Measurements from ENCODE around the gene SHC2. TPM values are rescaled to one million over a fixed set of nuclear protein-coding genes. Genes with fewer than 3 reads are reported as not detected.
A peak's percentile ranks its signal among the peaks of the same experiment; 100 is the strongest.

SHC2 gene
- total and polyA plus RNA-seq, 5 experiments from 2014 or later: 0.30 to 4.0 (median 1.8) TPM

- peak in 1 of 2 donors; percentile 46 for ATAC-seq
- peak overlapping the region in 1 of 10 donors; percentile 34 for H3K4me3 Mint-ChIP-seq
- peaks cover 5 to 20% (median 11%) of the 10 kb centered on the region in 4 donors for H3K4me1 Mint-ChIP-seq
- POLR2A ChIA-PET: interaction anchor here (0.6 to 0.9 kb wide), 3 partner anchors 9 to 18 kb away, joined by 3 to 4 read pairs (median 3); partner anchors contain the start of gene TPGS1
- H3K27me3 Mint-ChIP-seq: peaks cover 6 to 27% (median 17%) of the 10 kb centered on the region in 5 donors
- H3K27ac Mint-ChIP-seq: no peak overlapping the region
- H3K9me3 Mint-ChIP-seq: peaks cover 0 to 2% (median 0%) of the 10 kb centered on the region in 9 donors
- H3K36me3 Mint-ChIP-seq: peaks cover 0 to 7% (median 0%) of the 10 kb centered on the region in 3 donors
- no peak for DNase-seq
Observed at GRCh38 chr19:497491-497868, 36.6 kb upstream of the SHC2 start.

GRCh38 chr19:496986-497385 is 36.2 kb upstream of the SHC2 start:
- Mint-ChIP-seq H3K27ac (no peak overlapping the region), H3K4me1 (peaks cover 5 to 20% (median 11%) of the 10 kb centered on the region in 4 donors), H3K36me3 (peaks cover 0 to 7% (median 0%) of the 10 kb centered on the region in 3 donors), H3K4me3 (peak overlapping the region in 1 of 10 donors; percentile 34), H3K27me3 (peaks cover 6 to 27% (median 17%) of the 10 kb centered on the region in 5 donors), H3K9me3 (peaks cover 0 to 2% (median 0%) of the 10 kb centered on the region in 9 donors)
- DNase-seq (no peak), ATAC-seq (no peak)
- POLR2A ChIA-PET: no interaction called here

- H3K4me3 Mint-ChIP-seq: peak within 1 kb of the TSS in 4 of 10 donors; percentile 36 to 56 (median 50)
Observed at GRCh38 chr19:496112-496665, 35.4 kb upstream of the SHC2 start, which contains the start of gene MADCAM1. Gene MADCAM1, plus strand, starts transcription at chr19:496486. Its CDS starts 14 bp downstream, at chr19:496500.

GRCh38 chr19:495402-496111 is 34.7 kb upstream of the SHC2 start:
- Mint-ChIP-seq H3K4me1 (peaks cover 5 to 20% (median 11%) of the 10 kb centered on the region in 4 donors), H3K9me3 (peaks cover 0 to 2% (median 0%) of the 10 kb centered on the region in 9 donors), H3K36me3 (peaks cover 0 to 7% (median 0%) of the 10 kb centered on the region in 3 donors), H3K4me3 (peak overlapping the region in 4 of 10 donors; percentile 36 to 56 (median 50)), H3K27ac (peak overlapping the region in 2 of 10 donors; percentile 4 to 37), H3K27me3 (peaks cover 6 to 27% (median 17%) of the 10 kb centered on the region in 5 donors)
- DNase-seq (peak in 8 of 10 donors; percentile 30 to 57 (median 48)), ATAC-seq (peak; percentile 37 to 58)
- POLR2A ChIA-PET: interaction anchor here (0.8 to 1.1 kb wide), 2 partner anchors 11 to 163 kb away, joined by 3 to 4 read pairs; no protein-coding TSS in a partner anchor

More at GRCh38 chr19:496112-496665, 35.4 kb upstream of the SHC2 start, which contains the start of gene MADCAM1:
- ATAC-seq (no peak), DNase-seq (no peak)
- H3K36me3 Mint-ChIP-seq: peaks cover 0 to 7% (median 0%) of the 10 kb centered on the region in 3 donors
- H3K9me3 Mint-ChIP-seq: peaks cover 0 to 2% (median 0%) of the 10 kb centered on the region in 9 donors
- H3K4me1 Mint-ChIP-seq: peaks cover 5 to 20% (median 11%) of the 10 kb centered on the region in 4 donors
- peak within 1 kb of the TSS in 2 of 10 donors; percentile 4 to 37 for H3K27ac Mint-ChIP-seq
- POLR2A ChIA-PET: interaction anchor here (1.1 kb wide), 1 partner anchor 11 kb away, joined by 4 read pairs; no protein-coding TSS in a partner anchor
- peaks cover 6 to 27% (median 17%) of the 10 kb centered on the region in 5 donors for H3K27me3 Mint-ChIP-seq

- DNase-seq (no peak), ATAC-seq (no peak)
- peaks cover 5 to 25% (median 11%) of the 10 kb centered on the region in 4 donors for H3K4me1 Mint-ChIP-seq
- H3K27me3 Mint-ChIP-seq: peaks cover 6 to 27% (median 17%) of the 10 kb centered on the region in 5 donors
- peaks cover 0 to 2% (median 0%) of the 10 kb centered on the region in 9 donors for H3K9me3 Mint-ChIP-seq
- peaks cover 0 to 7% (median 0%) of the 10 kb centered on the region in 3 donors for H3K36me3 Mint-ChIP-seq
- POLR2A ChIA-PET: interaction anchor here (0.8 to 1.1 kb wide), 2 partner anchors 12 to 164 kb away, joined by 3 to 4 read pairs; no protein-coding TSS in a partner anchor
- no peak overlapping the region for H3K27ac Mint-ChIP-seq
- peak overlapping the region in 1 of 10 donors; percentile 45 for H3K4me3 Mint-ChIP-seq
Observed at GRCh38 chr19:495081-495401, 34.2 kb upstream of the SHC2 start.

- DNase-seq: no peak
- peaks cover 4 to 26% (median 17%) of the 10 kb centered on the region in 5 donors for H3K27me3 Mint-ChIP-seq
- POLR2A ChIA-PET: no interaction called here
Observed at GRCh38 chr19:494171-495080, 33.6 kb upstream of the SHC2 start.

GRCh38 chr19:493391-494170 is 32.7 kb upstream of the SHC2 start:
- POLR2A ChIA-PET: no interaction called here
- Mint-ChIP-seq H3K27me3 (peaks cover 0 to 19% (median 8%) of the 10 kb centered on the region in 5 donors), H3K27ac (peak overlapping the region in 4 of 10 donors; percentile 48 to 83 (median 70)), H3K9me3 (peaks cover 0 to 2% (median 0%) of the 10 kb centered on the region in 9 donors), H3K4me3 (peak overlapping the region in 4 of 10 donors; percentile 5 to 69 (median 38)), H3K36me3 (peaks cover 0 to 4% (median 0%) of the 10 kb centered on the region in 3 donors), H3K4me1 (peaks cover 5 to 27% (median 8%) of the 10 kb centered on the region in 4 donors)
- ATAC-seq (no peak), DNase-seq (no peak)

More at GRCh38 chr19:494171-495080, 33.6 kb upstream of the SHC2 start:
- H3K9me3 Mint-ChIP-seq: peaks cover 0 to 2% (median 0%) of the 10 kb centered on the region in 9 donors
- H3K36me3 Mint-ChIP-seq: peaks cover 0 to 7% (median 0%) of the 10 kb centered on the region in 3 donors
- no peak for ATAC-seq
- peaks cover 5 to 30% (median 13%) of the 10 kb centered on the region in 4 donors for H3K4me1 Mint-ChIP-seq
- no peak overlapping the region for H3K4me3 Mint-ChIP-seq
- H3K27ac Mint-ChIP-seq: no peak overlapping the region

- peaks cover 0 to 3% (median 0%) of the 10 kb centered on the region in 3 donors for H3K36me3 Mint-ChIP-seq
Observed at GRCh38 chr19:492091-492531, 31.3 kb upstream of the SHC2 start.

GRCh38 chr19:491146-491741 is 30.4 kb upstream of the SHC2 start:
- Mint-ChIP-seq H3K27ac (no peak overlapping the region), H3K27me3 (peaks cover under 1 to 11% (median 3%) of the 10 kb centered on the region in 5 donors), H3K4me3 (no peak overlapping the region), H3K36me3 (peaks cover 0 to 3% (median 0%) of the 10 kb centered on the region in 3 donors), H3K4me1 (peaks cover 5 to 28% (median 10%) of the 10 kb centered on the region in 4 donors), H3K9me3 (no peaks in the 10 kb centered on the region)
- POLR2A ChIA-PET: interaction anchor here (1.7 to 2.1 kb wide), 2 partner anchors 15 to 20 kb away, joined by 9 to 11 read pairs; partner anchors contain the start of gene TPGS1
- ATAC-seq (no peak), DNase-seq (peak in 1 of 10 donors; percentile 42)

More at GRCh38 chr19:492091-492531, 31.3 kb upstream of the SHC2 start:
- Mint-ChIP-seq H3K27ac (no peak overlapping the region), H3K4me1 (peaks cover 5 to 28% (median 10%) of the 10 kb centered on the region in 4 donors), H3K9me3 (no peaks in the 10 kb centered on the region), H3K4me3 (no peak overlapping the region), H3K27me3 (peaks cover 0 to 11% (median 2%) of the 10 kb centered on the region in 5 donors)
- ATAC-seq (no peak), DNase-seq (peak in 8 of 10 donors; percentile 18 to 64 (median 40))
- POLR2A ChIA-PET: interaction anchor here (0.6 to 0.7 kb wide), 3 partner anchors 14 to 584 kb away, joined by 4 to 8 read pairs (median 5); no protein-coding TSS in a partner anchor

GRCh38 chr19:489418-490196 is 28.8 kb upstream of the SHC2 start:
- H3K4me1 Mint-ChIP-seq: peaks cover 5 to 20% (median 10%) of the 10 kb centered on the region in 4 donors
- DNase-seq (peak in 1 of 10 donors; percentile 19), ATAC-seq (peak; percentile 14 to 20)
- H3K27ac Mint-ChIP-seq: peak overlapping the region; percentile 32 to 91 (median 60)
- no peaks in the 10 kb centered on the region for H3K9me3 Mint-ChIP-seq
- no peaks in the 10 kb centered on the region for H3K36me3 Mint-ChIP-seq
- H3K4me3 Mint-ChIP-seq: peak overlapping the region; percentile 64 to 84 (median 77)
- peaks cover 1 to 17% (median 7%) of the 10 kb centered on the region in 5 donors for H3K27me3 Mint-ChIP-seq
- POLR2A ChIA-PET: interaction anchor here (0.6 to 2.1 kb wide), 6 partner anchors 17 to 143 kb away, joined by 3 to 51 read pairs (median 6); partner anchors contain the start of genes SHC2 and TPGS1

Measured in naive thymus-derived CD8-positive, alpha-beta T cell (primary cell).